GM19238 (cell line): Measurements from ENCODE around the gene CFB.

ENCODE experiments used
- DNase-seq: peaks from one replicate; pipeline ENCODE4 v3.0.0; 2011; ENCODE audit warnings: low spot score; ENCODE audit not compliant: insufficient read length

CFB gene

GRCh38 chr6:31948306-31948705 is 2.4 kb downstream of the CFB start:
- no peak for DNase-seq

GRCh38 chr6:31948753-31949413 is 3.0 kb downstream of the CFB start:
- DNase-seq = no peak

GRCh38 chr6:31949926-31950548 is 4.1 kb downstream of the CFB start:
- DNase-seq = no peak

GRCh38 chr6:31952140-31952805 is 6.4 kb downstream of the CFB start:
- no peak for DNase-seq

GRCh38 chr6:31952890-31953289 is 7.0 kb downstream of the CFB start:
- no peak for DNase-seq

DNA sequence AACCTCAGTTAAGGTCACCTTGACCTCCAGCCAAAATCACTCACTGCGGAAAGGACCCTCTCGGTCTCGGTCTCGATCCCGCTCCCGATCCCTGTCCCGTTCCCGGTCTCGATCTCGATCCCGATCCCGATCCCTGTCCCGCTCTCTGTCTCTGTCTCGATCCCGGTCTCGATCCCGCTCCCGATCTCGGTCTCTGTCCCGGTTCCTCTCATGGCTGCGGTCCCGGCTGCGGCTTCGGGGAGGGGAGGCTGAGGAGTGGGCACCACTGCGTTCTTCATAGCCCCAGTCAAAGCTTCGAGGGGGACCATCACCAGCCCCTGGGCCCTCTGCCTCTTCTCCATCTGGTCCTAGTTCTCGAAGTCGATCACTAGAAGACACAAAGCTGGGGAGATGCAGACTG is 8.6 kb downstream of the CFB start:
- DNase-seq = no peak

DNA sequence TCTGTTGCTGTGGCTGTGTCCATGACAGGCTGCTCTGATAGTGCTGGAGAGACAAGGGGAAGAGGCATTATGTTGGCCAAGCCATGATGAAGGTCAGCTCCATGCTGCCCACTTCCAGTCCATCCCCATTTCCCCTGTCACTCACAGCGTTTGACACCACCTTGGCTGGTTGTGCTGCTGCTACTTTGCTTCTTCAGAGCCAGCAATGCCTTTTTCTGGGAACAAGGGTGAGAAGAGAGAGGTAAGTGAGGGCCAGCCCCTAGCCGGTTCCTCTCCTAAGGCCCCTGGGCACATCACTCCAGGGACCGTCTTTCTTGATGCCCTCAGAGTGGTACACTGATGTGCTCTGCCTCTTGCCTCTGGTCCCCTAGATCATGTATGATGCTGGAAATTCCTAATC is 10.9 kb downstream of the CFB start:
- no peak for DNase-seq

- no peak for DNase-seq
Measured at GRCh38 chr6:31958412-31958740, 12.5 kb downstream of the CFB start.

- DNase-seq = peak; percentile 100
Measured at GRCh38 chr6:31958741-31959739, 13.1 kb downstream of the CFB start, which contains the start of the genes NELFE and SKIC2. TSS of gene NELFE (minus strand) at chr6:31958971. CDS start at chr6:31958446, 525 bp downstream. TSS of gene SKIC2 (plus strand) at chr6:31959175. CDS start at chr6:31959193, 18 bp downstream.

DNA sequence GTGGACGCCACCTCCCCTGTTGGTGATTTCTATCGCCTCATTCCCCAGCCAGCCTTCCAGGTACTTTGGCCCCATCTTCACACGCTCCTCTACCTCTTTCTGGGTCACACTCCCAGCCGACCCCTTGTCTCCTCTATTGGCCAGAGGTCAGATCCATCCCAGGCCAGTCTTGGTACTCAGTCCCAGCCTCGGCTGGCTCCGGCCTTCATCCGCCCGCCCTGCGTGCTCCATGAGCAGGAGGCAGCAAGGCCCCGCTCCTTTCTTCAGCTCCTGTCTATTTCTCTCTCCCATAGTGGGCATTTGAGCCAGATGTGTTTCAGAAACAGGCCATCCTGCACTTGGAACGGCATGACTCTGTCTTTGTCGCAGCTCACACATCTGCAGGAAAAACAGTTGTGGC is 15.7 kb downstream of the CFB start:
- DNase-seq = no peak

- DNase-seq = no peak
Measured at GRCh38 chr6:31963921-31964320, 18.0 kb downstream of the CFB start.

- no peak for DNase-seq
Measured at GRCh38 chr6:31965700-31966099, 19.8 kb downstream of the CFB start.

DNA sequence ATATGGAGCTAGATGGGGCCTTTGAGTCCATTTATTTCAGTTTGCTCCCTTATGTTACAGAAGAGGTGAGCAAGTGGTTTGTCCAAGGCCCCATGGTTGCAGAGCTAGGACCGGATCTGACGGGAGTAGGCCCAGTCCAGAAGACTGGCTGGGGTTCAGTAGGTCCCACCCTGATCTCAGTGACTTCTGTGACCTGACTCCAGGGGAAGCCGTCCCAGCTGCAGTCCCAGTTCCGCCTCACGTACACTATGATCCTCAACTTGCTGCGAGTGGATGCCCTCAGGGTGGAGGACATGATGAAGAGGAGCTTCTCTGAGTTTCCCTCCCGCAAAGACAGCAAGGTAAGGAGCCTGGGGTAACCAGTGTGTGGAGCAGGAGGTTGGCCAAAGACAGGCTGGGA is 20.6 kb downstream of the CFB start:
- no peak for DNase-seq

DNA sequence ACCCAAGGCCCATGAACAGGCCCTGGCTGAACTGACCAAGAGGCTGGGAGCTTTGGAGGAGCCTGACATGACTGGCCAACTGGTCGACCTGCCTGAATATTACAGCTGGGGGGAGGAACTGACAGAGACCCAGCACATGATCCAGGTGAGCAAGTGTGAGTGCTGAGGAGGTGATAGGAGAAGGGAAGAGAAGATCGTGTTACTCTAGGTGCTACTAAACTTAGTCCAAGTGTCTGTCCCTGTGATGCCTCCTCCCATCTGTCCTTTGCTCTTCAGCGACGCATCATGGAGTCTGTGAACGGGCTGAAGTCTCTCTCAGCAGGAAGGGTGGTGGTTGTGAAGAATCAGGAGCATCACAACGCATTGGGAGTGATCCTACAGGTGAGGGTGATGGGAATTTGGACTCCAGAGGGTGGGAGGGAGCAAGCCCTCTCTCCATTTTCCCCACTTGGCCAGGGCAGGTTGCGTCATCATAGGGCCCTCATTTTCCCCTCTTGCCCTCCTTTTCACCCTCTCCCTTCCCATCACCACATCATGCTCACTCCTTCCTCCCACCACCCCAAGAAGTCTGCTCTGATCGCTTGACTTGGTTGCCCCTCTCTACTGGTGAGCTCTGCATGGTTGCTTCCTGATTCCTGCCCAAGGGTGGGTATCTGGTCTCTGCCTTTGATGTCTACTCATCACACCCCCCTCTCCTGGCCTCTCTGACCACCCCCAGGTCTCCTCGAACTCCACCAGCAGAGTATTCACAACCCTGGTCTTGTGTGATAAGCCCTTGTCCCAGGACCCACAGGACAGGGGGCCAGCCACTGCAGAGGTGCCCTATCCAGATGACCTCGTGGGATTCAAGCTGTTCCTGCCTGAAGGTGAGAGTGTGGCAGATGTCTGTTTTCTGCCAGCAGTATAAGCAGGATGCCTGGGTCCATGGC is 21.4 kb downstream of the CFB start:
- no peak for DNase-seq

- DNase-seq = no peak
Measured at GRCh38 chr6:31967926-31968320, 22.0 kb downstream of the CFB start.

DNA sequence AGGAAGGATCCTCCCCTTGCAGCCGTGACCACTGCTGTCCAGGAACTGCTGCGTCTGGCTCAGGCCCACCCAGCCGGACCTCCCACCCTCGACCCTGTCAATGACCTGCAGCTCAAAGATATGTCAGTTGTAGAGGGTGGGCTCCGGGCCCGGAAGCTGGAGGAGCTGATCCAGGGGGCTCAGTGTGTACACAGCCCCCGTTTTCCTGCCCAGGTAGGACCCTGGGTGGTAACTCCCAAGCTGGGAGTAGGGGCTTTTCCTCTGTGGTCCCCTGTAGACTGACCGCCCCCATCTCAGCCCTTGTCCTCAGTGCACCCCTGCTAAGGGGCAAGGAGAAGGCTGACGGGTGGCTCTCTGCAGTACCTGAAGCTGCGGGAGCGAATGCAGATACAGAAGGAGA is 22.4 kb downstream of the CFB start:
- DNase-seq = no peak

GRCh38 chr6:31968791-31969711 is 23.2 kb downstream of the CFB start:
- DNase-seq = no peak

DNA sequence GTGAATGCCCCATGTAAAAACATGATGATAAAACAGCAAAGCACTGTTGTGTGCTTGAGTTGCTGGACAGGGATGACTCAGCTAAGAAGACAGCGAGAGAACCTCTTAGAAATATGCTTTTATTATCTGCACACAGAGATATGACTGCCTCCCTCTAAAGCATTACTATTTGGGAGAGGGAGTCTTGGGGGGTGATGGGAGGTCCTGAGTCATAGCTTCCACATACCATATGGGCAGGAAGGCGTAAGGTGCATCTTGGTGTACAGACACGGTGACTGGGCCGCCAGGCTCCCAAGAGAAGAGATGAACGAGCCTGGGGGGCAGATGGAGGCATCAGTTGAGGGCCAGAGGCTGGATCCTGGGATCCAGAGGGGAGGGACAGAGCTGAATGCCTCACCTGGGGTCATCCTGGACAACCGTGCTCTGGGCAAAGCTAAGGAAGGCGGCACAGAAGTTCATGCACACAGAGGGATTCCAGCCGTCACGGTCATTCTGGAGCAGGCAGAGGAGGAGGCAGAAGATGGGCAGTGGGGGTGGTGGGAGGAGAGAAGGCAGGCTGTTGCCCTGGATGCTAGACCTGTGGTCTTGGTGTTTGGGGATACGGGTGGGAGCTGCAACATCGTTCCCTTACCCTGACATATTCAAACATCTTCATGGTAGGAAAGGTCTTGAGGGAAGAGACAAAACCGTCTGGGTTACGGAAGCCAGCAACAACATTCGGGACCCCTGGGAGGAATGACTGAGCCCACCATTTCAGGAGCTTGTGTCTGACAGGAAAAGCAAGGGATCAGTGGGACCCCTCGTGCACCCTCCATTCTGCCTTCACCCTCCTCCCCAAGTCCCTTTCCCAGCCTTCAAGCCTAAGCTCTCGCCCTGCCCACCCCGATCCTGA is 24.1 kb downstream of the CFB start:
- no peak for DNase-seq
